Central memory CD8-positive, alpha-beta T cell (primary cell): ENCODE results near the gene SYT2.
"Not testable (repeated sequence)": the region's sequence is repeated elsewhere in the genome, so short reads cannot be mapped to it uniquely, and the experiment has no call there.

Experiments used
- ATAC-seq: fragments of 150-1000 bp; cut with Tn5 transposase; replicated peaks from 2 replicates; pipeline ENCODE4 v1.10.0; 2022; ENCODE audit warnings: mild to moderate bottlenecking, moderate FRiP score, moderate number of reproducible peaks; ENCODE audit not compliant: poor library complexity, severe bottlenecking; ENCODE audit errors: extremely low read depth
- DNase-seq, 2 donors: peaks; one replicate each; pipeline ENCODE4 v3.0.0; 2021; ENCODE audit warnings: low spot score in 2 of 2
- H3K27ac Mint-ChIP-seq: one replicate; pipeline ENCODE4 v1.8.0; 2022; ENCODE audit warnings: low read depth, mild to moderate bottlenecking, moderate library complexity, mixed read lengths
- H3K27me3 Mint-ChIP-seq: one replicate; pipeline ENCODE4 v1.8.0; 2022; ENCODE audit warnings: mixed read lengths
- H3K36me3 Mint-ChIP-seq: one replicate; pipeline ENCODE4 v1.8.0; 2022; ENCODE audit warnings: mild to moderate bottlenecking, moderate library complexity, mixed read lengths; ENCODE audit not compliant: insufficient read depth
- H3K4me1 Mint-ChIP-seq: one replicate; pipeline ENCODE4 v1.8.0; 2022; ENCODE audit warnings: mixed read lengths
- H3K4me3 Mint-ChIP-seq: one replicate; pipeline ENCODE4 v1.8.0; 2022; ENCODE audit warnings: mild to moderate bottlenecking, moderate library complexity, mixed read lengths
- H3K9me3 Mint-ChIP-seq: one replicate; pipeline ENCODE4 v1.8.0; 2022; ENCODE audit warnings: mixed read lengths

The SYT2 gene

DNA sequence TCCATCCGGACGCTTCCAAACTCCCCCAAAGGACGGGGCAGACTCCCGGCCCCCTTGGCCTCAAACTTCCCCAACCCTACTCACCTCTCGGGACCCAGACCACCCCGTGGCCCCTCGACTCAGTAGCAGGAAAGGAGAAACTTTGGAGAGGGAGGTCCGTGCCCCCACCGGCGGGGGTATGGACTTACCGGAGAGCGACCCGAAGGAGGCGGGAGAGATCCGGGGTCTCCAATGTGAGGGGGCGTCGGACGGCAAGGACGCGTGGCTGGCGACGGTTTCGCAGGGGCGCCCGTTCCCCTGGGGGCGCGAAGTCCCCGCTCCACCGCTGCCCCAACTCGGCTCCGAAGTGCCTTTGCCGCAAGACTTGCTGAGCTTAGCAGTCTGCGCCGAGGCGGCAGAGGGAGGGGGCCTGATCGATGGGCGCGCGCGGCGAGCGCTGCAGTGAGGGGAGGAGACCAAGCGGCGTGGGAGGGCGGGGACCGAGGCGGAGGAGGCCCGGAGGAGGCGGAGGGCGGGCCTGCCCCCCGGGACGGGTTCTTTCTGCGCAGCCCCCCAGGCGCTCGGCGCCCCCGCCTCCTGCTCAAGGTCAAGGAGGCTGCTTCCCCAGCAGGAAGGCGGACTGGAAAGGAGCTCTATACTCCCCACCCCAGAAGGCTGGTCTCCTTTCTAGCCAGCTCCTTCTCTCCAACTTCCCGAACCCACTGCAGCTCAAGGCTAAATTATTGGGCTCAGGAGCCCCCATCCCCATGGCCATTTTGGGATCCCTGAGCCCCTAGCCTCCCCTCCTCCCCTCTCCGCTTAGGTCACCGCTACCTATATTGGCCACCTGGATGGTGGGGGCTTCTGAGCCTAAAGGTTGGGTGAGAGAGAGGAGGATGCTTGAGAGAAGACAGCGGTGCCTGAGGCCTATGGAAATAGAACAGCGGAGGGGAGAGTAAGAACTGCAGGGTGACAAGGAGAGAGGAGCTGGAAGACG, at the start of gene SYT2:
SYT2 (minus strand) TSS at position 385 of the 976 bp plus-strand sequence. CDS start 104,682 bp downstream, outside the sequence.
- no peak for DNase-seq
- no peak for ATAC-seq

DNA sequence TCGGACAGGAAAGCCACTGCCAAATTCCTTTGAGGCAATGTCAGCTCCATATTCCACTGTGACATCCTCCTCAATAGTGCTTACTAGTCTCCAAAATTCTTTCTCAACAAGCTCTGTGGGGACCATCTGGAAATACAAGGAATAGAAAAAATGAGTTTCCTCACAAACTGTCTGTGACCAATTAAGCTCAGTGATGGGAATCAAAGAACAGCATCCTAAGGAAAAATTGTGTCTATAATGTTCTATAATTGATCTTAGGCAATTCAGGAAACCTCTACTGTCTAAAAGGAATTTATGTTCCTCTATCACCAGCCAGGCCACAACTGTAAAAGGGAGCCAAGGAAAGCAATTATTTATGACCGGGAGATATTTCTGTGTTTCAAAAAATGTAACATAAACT, 46.1 kb upstream of the SYT2 start:
- Mint-ChIP-seq H3K27ac (no peak overlapping the region), H3K27me3 (no peaks in the 10 kb centered on the region), H3K9me3 (no peaks in the 10 kb centered on the region), H3K4me1 (no peaks in the 10 kb centered on the region), H3K4me3 (no peak overlapping the region), H3K36me3 (peaks cover 56% of the 10 kb centered on the region)
- DNase-seq (no peak), ATAC-seq (no peak)

More for the DNA sequence above, at the start of gene SYT2:
- no peak within 1 kb of the TSS for H3K27ac Mint-ChIP-seq
- H3K9me3 Mint-ChIP-seq = no peaks in the 10 kb centered on the region
- peaks cover 1% of the 10 kb centered on the region for H3K36me3 Mint-ChIP-seq
- H3K4me1 Mint-ChIP-seq = peaks cover 4% of the 10 kb centered on the region
- H3K4me3 Mint-ChIP-seq = peak within 1 kb of the TSS; percentile 46
- H3K27me3 Mint-ChIP-seq = peaks cover 81% of the 10 kb centered on the region

DNA sequence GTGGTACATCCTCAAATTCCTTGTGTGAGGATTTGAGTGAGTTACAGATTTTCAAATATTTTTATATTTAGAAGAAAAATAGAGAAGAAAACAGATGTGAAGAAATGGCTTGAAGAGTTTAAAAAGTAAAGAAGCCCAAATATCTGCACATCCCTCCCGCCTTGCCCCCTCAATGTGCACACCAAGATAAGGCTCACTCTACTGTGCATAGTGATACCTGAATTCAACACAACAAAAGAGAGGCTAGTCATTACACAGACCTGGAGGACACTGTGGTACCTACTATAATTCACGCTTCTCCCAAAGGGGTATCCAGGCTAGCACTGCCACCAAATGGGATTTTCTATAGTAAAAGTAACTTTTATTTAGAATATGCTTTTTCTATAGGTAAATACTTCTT, 44.0 kb upstream of the SYT2 start:
- DNase-seq (no peak), ATAC-seq (no peak)
- no peak overlapping the region for H3K27ac Mint-ChIP-seq
- H3K36me3 Mint-ChIP-seq = peaks cover 53% of the 10 kb centered on the region
- H3K4me3 Mint-ChIP-seq = no peak overlapping the region
- no peaks in the 10 kb centered on the region for H3K4me1 Mint-ChIP-seq
- H3K9me3 Mint-ChIP-seq = no peaks in the 10 kb centered on the region
- no peaks in the 10 kb centered on the region for H3K27me3 Mint-ChIP-seq

DNA sequence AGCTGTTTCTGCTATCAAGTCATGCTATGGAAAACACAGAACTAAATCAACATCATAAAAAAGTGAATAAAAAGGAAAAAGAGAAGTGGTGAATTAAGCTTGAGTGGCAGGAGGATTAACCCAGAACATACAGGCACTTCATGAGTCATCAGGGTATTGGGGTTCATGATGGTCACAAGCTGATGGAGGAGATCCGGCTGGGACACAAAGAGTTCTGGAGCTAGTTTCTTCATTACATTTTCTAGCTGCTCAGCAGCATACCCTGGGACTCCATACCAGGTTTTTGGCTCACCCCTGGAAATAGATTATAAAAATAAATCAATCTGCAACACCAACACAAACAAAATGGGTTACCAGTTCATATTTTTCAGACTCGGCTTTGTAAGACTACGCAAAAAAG, 42.5 kb upstream of the SYT2 start:
- Mint-ChIP-seq H3K4me1 (no peaks in the 10 kb centered on the region), H3K4me3 (no peak overlapping the region), H3K9me3 (no peaks in the 10 kb centered on the region), H3K27me3 (no peaks in the 10 kb centered on the region), H3K27ac (no peak overlapping the region), H3K36me3 (peaks cover 53% of the 10 kb centered on the region)
- no peak for ATAC-seq
- no peak for DNase-seq

- H3K4me3 Mint-ChIP-seq = no peak overlapping the region
- H3K4me1 Mint-ChIP-seq = no peaks in the 10 kb centered on the region
- DNase-seq = no peak
- H3K36me3 Mint-ChIP-seq = peaks cover 46% of the 10 kb centered on the region
- H3K27ac Mint-ChIP-seq = no peak overlapping the region
- no peaks in the 10 kb centered on the region for H3K9me3 Mint-ChIP-seq
- no peak for ATAC-seq
- no peaks in the 10 kb centered on the region for H3K27me3 Mint-ChIP-seq
Measured at GRCh38 chr1:202750761-202751160, 40.5 kb upstream of the SYT2 start.

- H3K27ac Mint-ChIP-seq = no peak overlapping the region
- DNase-seq (no peak), ATAC-seq (no peak)
- H3K4me3 Mint-ChIP-seq = no peak overlapping the region
- H3K27me3 Mint-ChIP-seq = no peaks in the 10 kb centered on the region
- peaks cover 46% of the 10 kb centered on the region for H3K36me3 Mint-ChIP-seq
- H3K4me1 Mint-ChIP-seq = no peaks in the 10 kb centered on the region
- H3K9me3 Mint-ChIP-seq = peaks cover 1% of the 10 kb centered on the region
Measured at GRCh38 chr1:202750024-202750423, 39.8 kb upstream of the SYT2 start.

DNA sequence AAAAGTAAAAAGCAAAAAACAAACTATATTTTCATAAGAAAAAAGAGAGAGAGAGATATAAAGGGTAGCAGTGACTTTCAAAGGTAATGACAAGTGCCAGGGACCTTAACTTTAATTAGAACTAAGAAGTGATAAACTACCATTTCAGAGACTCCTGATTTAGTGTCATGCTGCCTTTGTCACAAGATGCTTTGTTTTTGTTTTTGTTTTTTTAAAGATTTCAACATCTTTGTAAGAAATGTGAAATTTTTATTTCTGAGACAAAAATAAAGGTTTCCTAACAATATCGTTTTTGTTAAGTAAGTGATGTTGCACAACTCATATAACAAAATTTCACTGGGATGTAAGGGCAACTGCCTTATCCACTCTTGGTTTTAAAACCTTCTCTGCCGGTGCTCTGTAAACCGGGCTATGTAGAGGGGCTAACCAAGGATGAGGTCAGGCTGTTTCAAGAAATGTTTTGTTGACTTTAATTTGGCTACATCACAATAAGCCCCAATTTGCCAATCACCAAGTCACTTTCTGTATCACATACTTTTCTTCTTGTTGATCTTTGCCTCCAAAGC, 35.2 kb upstream of the SYT2 start:
- Mint-ChIP-seq H3K27ac (no peak overlapping the region), H3K4me1 (no peaks in the 10 kb centered on the region), H3K9me3 (peaks cover 5% of the 10 kb centered on the region), H3K36me3 (peaks cover 58% of the 10 kb centered on the region), H3K27me3 (no peaks in the 10 kb centered on the region), H3K4me3 (no peak overlapping the region)
- no peak for ATAC-seq
- no peak for DNase-seq

- not testable (repeated sequence) for DNase-seq, H3K27ac Mint-ChIP-seq, H3K4me1 Mint-ChIP-seq, H3K9me3 Mint-ChIP-seq, ATAC-seq, H3K4me3 Mint-ChIP-seq, H3K27me3 Mint-ChIP-seq
- H3K36me3 Mint-ChIP-seq = peaks cover 58% of the 10 kb centered on the region
Measured at GRCh38 chr1:202744770-202745169, 34.5 kb upstream of the SYT2 start.

- Mint-ChIP-seq H3K27ac (no peak overlapping the region), H3K36me3 (peaks cover 48% of the 10 kb centered on the region), H3K9me3 (peaks cover 5% of the 10 kb centered on the region), H3K4me3 (no peak overlapping the region), H3K4me1 (no peaks in the 10 kb centered on the region), H3K27me3 (no peaks in the 10 kb centered on the region)
- no peak for DNase-seq
- ATAC-seq = no peak
Measured at GRCh38 chr1:202742496-202742895, 32.2 kb upstream of the SYT2 start.

- Mint-ChIP-seq H3K36me3 (peaks cover 68% of the 10 kb centered on the region), H3K27ac (no peak overlapping the region), H3K4me1 (no peaks in the 10 kb centered on the region), H3K9me3 (no peaks in the 10 kb centered on the region), H3K27me3 (no peaks in the 10 kb centered on the region), H3K4me3 (no peak overlapping the region)
- DNase-seq = no peak
- ATAC-seq = no peak
Measured at GRCh38 chr1:202733251-202733650, 23.0 kb upstream of the SYT2 start.

DNA sequence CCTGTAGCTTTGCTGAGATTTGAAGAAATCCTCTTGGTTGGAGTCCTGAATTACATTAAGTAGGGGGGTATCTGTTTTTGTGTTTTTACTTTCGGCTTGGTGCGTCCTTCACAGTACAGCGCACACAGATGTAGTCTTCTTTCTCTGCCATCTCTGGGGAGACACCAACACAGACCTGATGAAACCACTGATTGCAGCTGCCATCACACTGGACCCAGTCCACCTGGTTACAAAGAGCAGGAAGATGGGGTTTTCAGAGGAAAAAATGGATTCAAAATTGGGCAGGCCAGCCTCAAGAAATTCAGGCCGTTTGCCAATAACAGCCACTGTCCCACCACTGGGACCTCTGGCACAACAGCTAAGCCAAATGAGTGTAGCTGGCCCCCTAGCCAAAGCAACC, 18.7 kb upstream of the SYT2 start:
- Mint-ChIP-seq H3K4me3 (no peak overlapping the region), H3K9me3 (no peaks in the 10 kb centered on the region), H3K27ac (peak overlapping the region; percentile 64), H3K4me1 (no peaks in the 10 kb centered on the region), H3K36me3 (peaks cover 61% of the 10 kb centered on the region), H3K27me3 (no peaks in the 10 kb centered on the region)
- ATAC-seq = no peak
- no peak for DNase-seq

- no peaks in the 10 kb centered on the region for H3K4me1 Mint-ChIP-seq
- no peaks in the 10 kb centered on the region for H3K27me3 Mint-ChIP-seq
- peaks cover 33% of the 10 kb centered on the region for H3K36me3 Mint-ChIP-seq
- no peak overlapping the region for H3K27ac Mint-ChIP-seq
- ATAC-seq (no peak), DNase-seq (no peak)
- no peaks in the 10 kb centered on the region for H3K9me3 Mint-ChIP-seq
- H3K4me3 Mint-ChIP-seq = no peak overlapping the region
Measured at GRCh38 chr1:202725526-202725925, 15.3 kb upstream of the SYT2 start.

GRCh38 chr1:202723708-202724107, 13.5 kb upstream of the SYT2 start:
- Mint-ChIP-seq H3K36me3 (peaks cover 17% of the 10 kb centered on the region), H3K9me3 (no peaks in the 10 kb centered on the region), H3K4me1 (peaks cover 5% of the 10 kb centered on the region), H3K27me3 (no peaks in the 10 kb centered on the region), H3K4me3 (no peak overlapping the region), H3K27ac (no peak overlapping the region)
- ATAC-seq = no peak
- no peak for DNase-seq
